NCI-H2196 treated with DMSO at 0.1 percent for 48 hours (cell line): ENCODE measurements around the gene MYH10.
"Not testable (repeated sequence)": the region's sequence is repeated elsewhere in the genome, so short reads cannot be mapped to it uniquely, and the experiment has no call there.

ENCODE experiments used
- DNase-seq: peaks from one replicate; lab custom pipeline; 2025; ENCODE audit not compliant: unreplicated experiment; lab: John Stamatoyannopoulos, UW

The MYH10 gene

DNA sequence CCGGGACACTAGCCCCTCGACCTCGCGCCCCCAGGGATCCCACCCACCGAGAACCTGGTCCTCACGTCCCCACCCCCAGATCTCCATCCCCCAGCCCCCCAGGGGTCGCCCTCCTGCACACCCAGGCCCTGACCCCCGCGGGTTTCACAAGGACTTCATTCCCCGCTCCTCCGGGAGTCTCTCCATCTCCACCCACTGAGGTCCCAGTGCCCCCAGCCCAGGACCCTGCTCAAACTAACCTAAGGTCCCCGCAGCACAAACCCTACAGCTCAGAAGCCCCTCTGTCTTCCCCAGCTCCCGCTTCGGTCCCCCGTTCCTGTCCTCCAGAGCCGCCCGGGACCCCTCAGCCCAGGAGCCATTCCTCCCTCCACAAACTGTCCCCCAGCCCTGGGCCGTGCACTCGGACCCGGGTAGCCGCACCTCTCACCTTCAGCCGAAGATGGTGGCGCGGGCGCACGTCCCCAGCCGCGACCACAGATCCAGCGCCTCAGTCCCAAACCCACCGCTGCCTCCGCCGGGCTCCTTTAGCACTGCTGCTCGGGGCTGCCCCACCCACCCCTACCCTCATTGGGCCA, at the start of gene MYH10:
TSS of gene MYH10 (minus strand) at position 499 of the 575 bp plus-strand sequence. CDS start 7,479 bp downstream, outside the sequence.
- no peak for DNase-seq

DNA sequence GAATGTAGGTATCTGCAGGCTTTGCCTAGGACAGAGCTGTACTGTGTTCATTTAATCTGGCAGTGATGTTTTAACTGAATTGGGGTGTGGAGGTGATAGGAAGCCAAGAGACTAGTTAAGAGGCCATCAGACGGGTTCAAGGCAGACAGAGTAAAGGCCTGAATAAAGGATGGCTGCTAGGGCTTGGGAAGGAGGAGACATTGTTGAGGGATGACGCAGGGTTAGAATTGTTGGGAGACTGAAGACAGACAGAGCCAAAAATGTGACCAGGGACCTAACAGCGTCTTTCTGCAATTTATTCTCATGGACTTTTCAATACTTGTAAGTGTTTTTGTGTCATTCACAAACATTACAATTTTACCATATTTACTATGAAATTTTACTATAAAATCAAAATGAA, 48.6 kb upstream of the MYH10 start:
- DNase-seq, result no peak

DNA sequence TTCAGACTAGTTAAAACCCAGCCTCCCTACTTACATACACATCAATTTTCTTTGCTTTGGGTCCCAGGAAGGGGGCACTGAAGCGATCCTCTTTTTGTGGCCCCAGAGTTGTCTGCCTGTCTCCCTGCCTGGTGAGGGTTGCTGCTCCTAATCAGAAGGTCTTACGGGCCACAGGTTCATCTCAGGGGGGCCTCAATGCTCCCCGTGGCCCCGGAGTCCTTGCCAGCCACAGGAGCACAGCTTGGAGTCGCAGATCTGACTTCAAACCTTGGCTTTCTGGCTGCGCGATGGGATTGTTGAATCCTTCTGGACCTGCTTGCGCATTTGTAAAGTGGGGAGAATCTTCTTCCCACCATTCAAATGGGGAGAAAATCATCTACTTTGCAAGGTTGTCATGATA, 44.8 kb upstream of the MYH10 start:
- DNase-seq, result no peak

DNA sequence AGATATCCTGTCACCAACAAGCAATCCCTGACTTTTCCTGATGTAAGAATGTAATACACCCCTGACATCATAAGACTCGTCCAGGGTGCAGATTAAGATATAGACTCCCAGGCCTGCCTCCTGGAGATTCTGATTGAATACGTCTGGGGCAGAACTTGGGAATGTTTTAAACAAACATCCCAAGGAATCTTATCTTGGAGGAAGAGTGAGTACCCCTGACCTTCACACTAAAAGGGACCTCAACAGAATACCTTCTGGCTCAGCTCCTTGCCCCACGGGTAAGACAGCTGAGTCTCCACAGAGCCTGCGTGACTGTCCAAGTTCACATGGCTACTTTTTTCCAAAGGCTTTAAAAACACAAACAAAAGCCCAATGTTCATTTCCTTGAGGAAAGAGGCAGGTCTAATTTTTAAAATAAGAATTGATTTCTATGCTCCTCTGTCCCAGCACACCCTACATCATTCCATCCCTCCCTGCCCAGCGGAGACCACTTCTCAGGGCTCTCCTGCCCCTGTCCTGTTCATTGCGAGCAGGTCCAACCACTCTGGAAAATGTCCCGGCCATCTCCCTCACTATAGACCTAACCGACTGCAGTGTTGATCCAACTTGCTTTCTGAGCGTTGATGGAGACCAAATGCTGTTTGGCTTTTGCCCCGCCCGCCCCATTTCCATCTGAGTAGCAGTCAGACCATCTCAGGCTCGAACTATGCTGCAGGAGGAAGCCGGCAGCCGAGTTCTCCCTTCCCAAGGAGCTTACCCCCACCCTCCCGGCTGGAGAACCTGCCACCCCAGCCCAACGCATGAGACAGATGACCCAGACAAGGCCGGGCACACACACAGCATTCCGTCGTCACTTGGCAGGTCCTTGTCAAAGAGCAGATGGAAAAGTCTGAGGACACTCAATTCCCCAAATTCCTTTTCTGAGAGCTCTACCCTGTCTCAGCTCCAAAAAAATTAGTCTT, 44.1 kb upstream of the MYH10 start:
- no peak for DNase-seq

DNA sequence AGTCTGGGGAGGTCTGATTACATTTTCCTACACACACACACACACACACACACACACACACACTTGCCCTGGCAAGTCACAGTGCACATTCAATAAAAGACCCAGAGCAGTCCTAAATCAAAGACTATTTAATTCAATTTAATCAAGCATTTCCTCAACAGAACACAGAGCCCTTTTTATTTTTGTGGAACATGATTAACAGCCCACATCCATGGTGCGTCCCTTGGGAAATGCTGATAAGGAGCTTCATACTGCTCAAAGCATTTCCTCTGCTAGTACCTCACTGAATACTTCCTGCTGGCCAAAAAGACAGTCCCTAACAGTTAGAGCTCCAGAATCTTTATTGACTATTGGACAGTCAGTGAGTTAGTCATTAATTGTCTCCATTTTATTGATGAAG, 43.1 kb upstream of the MYH10 start:
- DNase-seq, result no peak

DNA sequence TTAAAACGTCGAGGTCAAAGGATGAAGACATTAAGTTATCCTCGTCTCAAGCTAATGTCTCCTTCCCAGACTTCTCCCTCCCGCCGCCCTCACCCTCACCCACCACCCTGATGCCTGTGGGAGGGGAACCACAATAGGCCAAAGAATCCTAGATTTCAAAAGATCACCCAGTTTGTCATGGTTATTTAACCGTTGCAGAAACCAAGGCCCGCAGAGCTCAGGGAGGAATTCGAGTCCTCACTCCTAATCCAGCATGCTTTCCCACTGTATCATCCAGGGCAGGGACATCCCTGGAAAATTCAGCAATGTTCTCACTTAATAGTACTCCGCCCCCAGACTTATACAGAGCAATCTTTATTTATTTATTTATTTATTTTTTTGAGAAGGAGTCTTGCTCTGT, 41.8 kb upstream of the MYH10 start:
- DNase-seq, result no peak

DNA sequence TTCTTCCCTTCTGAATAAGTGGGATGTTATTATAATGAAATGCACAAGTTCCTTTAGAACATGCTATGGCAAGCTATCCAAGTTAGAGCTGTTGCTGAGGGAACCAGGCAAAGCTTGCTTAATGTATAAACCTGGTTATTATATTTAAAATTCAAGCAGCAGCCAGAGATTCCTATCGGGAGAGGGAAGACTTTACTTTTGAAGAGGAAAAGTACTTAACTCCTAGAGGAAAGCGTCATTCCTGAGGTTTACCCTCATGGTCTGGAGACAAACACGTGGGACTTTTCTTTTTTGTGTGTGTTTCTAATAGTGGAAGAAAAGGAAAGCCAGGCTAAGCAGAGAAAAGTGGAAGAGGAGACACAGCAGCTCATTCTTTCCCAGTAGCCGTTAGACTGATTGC, 39.9 kb upstream of the MYH10 start:
- DNase-seq, result no peak

DNA sequence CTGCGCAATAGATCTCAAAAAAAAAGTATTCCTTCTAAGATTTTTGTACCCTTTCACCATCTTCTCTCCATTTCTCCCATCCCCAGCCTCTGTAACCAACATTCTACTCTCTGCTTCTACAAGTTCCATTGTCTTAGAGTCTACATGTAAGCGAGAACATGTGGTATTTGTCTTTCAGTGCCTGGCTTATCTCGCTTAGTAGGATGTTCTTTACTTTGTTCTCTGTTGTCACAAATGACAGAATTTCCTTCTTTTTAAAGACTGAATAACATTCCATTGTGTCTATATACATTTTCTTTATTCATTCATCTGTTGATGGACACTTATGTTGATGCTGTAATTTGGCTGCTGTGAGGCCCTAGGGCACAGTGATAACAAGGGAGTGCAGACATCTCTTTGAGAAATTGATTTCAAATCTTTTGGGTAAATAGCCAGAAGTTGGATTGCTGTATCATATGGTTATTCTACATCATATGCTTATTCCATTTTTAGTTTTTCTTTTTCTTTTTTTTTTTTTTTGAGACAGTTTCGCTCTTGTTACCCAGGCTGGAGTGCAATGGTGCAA, 37.7 kb upstream of the MYH10 start:
- no peak for DNase-seq

DNA sequence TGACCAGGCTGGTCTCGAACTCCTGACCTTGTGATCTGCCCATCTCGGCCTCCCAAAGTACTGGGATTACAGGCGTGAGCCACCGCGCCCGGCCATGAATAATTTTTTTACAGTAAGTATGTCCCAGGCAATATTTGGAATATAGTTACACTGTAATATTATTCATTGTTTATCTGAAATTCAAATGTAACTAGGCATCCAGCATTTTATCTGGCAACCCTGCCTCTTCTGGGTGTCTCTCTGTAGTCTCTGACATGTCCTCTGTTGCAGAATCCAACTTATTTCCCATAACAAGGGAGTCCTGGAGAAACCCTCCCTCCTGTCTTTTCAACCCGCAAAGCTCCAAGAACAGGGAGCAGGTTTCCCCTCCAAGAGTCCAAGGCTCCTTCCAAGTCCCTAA, 36.9 kb upstream of the MYH10 start:
- no peak for DNase-seq

DNA sequence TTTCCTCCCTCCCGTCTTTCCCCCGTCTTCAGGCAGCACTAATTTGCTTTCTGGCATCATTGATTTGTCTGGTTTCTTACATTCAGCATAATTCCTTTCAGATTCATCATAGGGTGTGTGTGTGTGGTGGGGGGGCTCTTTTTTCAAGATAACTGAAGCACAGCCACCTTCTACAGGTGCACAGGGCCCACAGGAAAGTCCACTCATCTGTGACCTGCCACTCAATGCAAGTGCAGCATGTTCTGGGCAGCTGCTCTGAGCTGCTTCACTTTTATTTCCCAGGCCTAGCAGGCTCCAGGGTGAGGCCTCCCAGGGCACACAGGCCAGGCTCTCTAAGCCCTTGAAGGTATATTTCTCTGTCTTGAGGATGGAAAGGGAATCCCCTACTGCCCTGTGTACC, 35.2 kb upstream of the MYH10 start:
- no peak for DNase-seq

DNA sequence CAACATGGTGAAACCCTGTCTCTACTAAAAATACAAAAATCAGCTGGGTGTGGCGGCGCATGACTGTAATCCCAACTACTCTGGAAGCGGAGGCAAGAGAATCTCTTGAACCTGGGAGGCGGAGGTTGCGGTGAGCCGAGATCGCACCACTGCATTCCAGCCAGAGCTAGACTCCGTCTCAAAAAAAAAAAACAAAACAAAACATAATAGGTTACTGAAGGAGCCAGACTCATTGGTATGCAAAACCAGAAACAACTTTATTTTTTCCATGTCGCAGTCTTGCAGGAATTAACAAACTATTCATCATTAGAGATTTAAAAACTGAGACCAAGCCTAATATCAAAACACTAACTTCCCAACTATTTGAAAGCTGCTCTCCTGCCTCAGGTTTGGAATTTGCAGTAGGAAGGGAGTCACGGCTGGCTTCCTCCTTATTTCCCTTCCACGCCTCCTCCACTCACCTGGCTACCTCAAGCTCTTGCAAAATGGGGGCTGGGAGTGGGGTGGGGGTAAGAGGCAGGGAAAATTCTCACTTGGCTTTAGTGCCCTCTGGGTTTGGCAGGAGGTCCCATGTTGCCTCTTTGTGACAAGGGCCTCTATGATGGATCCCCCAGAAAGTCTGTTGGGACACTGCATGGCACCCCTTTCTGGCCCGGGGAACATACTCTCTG, 34.1 kb upstream of the MYH10 start:
- DNase-seq, result no peak

DNA sequence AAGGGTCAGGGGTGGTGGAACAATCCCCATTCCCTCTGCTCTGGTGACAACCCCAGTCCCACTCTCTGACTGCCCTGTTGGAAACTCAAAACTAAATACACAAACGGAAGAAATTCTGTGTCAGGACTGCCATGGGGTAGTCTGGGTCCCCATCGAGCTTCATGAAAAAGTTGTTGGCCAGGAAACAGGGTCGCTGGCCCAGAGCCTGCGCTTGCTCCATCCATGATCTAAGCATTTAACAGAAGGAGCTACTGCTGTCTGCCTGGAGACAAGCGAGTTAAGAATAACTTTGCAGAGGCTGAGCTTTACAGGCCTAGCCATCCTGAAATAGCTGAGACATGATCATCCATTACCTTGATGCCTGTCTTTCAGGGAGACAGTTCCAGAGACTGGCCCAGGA, 32.4 kb upstream of the MYH10 start:
- DNase-seq, result no peak

DNA sequence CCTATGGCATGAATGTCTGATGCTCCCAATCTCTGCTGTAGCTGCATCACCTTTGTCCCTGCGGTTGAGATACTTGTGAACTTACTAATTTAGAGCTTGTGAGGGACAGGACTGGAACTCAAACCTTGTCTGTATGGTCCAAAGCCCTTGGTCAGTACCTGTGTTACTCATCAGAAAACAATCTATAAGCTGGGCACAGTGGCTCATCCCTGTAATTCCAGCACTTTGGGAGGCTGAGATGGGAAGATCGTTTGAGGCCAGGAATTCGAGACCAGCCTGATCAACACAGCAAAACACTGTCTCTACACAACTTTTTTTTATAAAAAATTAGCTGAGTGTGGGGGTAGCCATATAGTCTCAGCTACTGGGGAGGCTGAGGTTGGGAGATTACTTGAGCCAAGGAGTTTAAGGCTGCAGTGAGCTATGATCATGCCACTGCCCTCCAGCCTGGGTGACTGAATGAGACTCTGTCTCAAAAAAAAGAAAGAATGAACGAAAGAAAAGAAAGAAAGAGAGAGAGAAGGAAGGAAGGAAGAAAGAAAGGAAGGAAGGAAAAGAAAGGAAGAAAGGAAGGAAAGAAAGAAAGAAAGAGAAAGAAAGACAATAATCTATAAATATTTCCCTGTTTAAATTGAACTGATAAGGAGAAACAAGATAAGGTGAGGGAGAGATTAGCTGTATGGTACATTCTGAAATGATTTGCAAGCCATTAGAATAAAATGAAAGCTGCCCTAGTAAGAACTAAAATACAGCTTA, 31.7 kb upstream of the MYH10 start:
- no peak for DNase-seq

DNA sequence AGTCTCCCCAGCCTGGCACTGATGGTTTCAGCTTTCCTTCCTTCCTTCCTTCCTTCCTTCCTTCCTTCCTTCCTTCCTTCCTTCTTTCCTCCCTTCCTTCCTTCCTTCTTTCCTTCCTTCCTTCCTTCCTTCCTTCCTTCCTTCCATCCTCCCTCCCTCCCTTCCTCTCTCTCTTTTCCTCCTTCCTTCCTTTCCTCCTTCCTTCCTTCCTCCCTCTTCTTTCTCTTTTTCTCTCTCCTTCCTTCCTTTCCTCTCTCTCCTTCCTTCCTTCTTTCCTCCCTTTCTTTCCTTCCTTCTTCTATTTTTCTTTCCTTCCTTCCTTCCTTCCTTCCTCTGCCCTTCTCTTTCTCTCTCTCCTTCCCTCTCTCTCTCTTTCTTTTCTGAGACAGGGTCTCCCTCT, 30.2 kb upstream of the MYH10 start:
- not testable (repeated sequence) for DNase-seq

DNA sequence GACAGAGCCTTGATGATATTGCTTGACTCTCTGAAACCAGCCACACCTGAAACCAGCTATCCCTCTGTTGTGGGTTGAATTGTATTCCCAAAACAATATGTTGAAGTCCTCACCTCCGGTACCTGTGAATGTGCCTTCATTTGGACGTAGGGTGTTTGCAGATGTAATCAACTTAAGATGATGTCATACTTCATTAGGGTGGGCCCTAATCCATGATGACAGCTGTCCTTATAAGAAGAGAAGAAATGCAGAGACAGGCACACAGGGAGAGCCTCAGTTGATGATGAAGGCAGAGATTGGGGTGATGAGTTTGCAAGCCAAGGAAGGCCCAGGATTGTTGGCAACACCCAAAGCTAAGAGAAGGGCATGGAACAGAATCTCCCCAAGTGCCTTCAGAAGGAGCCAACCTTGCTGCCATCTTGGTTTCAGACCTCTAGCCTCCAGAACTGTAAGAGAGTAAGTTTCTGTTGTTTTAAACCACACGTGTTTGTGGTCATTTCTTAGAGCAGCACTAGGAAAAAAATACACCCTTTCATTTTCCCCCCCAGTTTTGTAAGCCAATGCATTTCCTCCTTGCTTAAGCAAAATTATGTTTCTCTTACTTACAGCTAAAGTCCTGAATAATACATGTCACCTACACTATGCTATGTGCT, 29.4 kb upstream of the MYH10 start:
- no peak for DNase-seq

DNA sequence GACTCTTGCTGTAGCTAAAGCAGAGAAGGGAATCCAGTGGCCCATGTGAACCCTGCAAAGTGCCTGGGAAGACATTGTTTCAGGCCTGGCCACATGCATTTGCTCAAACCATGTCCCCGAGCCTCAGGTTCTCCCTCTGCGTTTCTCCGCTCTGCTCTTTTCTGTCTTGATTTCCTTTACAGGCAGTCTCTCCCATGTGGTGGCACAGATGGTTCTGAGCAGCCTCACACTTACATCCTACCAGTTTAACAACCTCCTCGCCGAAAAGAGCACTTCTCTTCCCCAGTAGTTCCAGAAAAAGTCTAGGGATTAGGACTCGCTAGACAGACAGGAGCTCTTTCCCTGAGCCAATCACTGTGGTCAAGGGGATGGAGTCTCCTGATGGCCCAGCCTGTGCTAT, 28.3 kb upstream of the MYH10 start:
- no peak for DNase-seq

DNA sequence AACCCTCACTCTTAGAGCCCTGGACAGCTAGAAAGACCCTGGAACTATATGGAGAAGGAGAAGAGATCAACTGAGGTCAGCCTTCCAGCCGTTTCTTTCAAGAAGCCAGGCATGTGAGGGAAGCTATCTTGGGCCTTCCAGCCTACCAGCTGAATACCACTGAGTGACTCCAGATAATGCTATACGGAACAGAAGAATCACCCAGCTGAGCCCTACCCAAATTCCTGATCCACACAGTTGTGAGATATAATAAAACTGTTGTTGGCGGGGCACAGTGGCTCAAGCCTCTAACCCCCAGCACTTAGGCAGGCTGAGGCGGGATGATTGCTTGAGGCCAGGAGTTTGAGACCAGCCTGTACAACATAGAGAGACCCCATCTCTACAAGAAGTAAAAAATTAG, 26.2 kb upstream of the MYH10 start:
- no peak for DNase-seq

DNA sequence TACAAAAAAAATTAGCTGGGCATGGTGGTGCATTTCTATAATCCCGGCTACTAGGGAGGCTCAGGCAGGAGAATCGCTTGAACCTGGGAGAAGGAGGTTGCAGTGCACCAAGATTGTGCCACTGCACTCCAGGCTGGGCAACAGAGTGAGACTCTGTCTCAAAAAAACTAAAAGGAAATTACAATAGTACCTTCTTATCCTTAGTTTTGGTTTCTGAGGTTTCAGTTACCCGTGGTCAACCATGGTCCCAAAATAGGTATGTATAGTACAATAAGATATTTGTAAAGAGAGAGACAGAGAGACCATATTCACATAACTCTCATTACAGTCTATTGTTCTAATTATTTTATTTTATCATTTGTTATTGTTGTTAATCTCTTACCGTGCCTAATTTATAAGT, 24.3 kb upstream of the MYH10 start:
- no peak for DNase-seq

DNA sequence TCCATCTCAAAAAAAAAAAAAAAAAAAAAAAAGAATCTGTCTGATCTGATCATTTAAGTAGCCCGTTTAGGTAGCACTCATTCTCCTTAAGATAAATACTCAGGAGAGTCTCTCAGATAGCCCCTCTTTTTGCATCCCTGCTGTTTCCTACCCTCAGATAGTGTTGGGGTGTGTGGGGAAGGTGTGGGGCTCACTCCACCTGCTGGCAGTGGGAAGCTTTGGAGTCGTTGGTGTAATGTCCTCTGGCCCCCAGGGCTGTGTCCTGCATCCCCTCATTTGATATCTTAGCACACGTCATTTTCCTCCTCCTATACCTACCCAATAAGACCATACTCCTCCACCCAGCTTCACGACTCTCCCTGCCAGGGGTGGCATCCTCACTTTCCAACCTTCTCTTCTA, 20.5 kb upstream of the MYH10 start:
- no peak for DNase-seq

DNA sequence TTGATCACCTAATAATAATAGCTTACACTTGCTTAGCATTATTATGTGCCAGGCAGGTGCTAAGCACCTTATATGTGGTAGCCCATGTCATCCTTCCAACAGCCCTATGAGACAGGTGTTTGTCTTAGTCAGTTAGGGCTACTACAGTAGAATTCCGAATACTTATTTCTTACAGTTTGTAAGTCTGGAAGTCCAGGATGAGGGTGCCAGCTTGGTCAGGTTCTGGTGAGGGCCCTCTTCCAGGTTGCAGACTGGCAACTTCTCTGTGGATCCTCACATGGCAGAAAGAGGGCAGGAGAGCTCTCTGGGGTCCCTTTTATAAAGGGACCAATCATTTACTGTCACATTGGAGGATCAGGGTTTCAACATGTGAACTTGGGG, 19.6 kb upstream of the MYH10 start:
- DNase-seq, result no peak
